Upper lobe of left lung (tissue), 4 donors: ENCODE data around the gene EFCAB8.

Experiments used
- CTCF ChIP-seq, 6 experiments: fragments of 450-650 bp in 4 of 6; fragments of 200-600 bp in 2 of 6; sonication (generic) in 2 of 6; IDR thresholded peaks; one replicate each; pipeline ENCODE4 v1.5.1; 2016 to 2019; ENCODE audit warnings: antibody characterized with exemption in 6 of 6
- POLR2A ChIP-seq, 4 donors: fragments of 450-650 bp; IDR thresholded peaks; one replicate each; pipeline ENCODE4 v1.5.1; 2016 to 2017; ENCODE audit warnings: antibody characterized with exemption in 4 of 4, mild to moderate bottlenecking in 2 of 4

GRCh38 chr20:32842688-32843524 is 15.8 kb upstream of the EFCAB8 start:
- TF ChIP-seq POLR2A (IDR thresholded peaks at IDR 0.05), result no peak
- no peak for TF ChIP-seq CTCF (IDR thresholded peaks at IDR 0.05)
